Small intestine (tissue), 7 donors: ENCODE measurements around the gene RER1. TPM values are rescaled to one million over a fixed set of nuclear protein-coding genes. Genes with fewer than 3 reads are reported as not detected.

Experiments
- DNase-seq, 2 donors: peaks; one replicate each; pipeline versions ENCODE4 v3.0.0 to v3.0.0-alpha.2; 2013
- FAIRE-seq: peaks from 2 replicates; lab custom pipeline; 2012; peaks lifted over from hg19 to GRCh38; lab: Jason Lieb, UNC
- H3K27ac ChIP-seq, 3 donors: one replicate each; pipeline ENCODE4 v1.5.1; 2013; ENCODE audit warnings: low read length in 2 of 3, mild to moderate bottlenecking in 2 of 3, control low read depth in 1 of 3, inconsistent platforms in 1 of 3, low read depth in 1 of 3, moderate library complexity in 1 of 3
- H3K27me3 ChIP-seq, 3 donors: one replicate each; pipeline ENCODE4 v1.6.1; 2013; ENCODE audit warnings: low read length in 3 of 3, inconsistent platforms in 1 of 3; ENCODE audit not compliant: control insufficient read depth in 3 of 3, insufficient read depth in 3 of 3
- H3K36me3 ChIP-seq, 3 donors: one replicate each; pipeline ENCODE4 v1.6.1; 2013; ENCODE audit warnings: low read length in 3 of 3, inconsistent platforms in 1 of 3, low read depth in 1 of 3, mild to moderate bottlenecking in 1 of 3, moderate library complexity in 1 of 3; ENCODE audit not compliant: control insufficient read depth in 3 of 3, insufficient read depth in 2 of 3
- H3K4me1 ChIP-seq, 3 donors: one replicate each; pipeline ENCODE4 v1.6.1; 2013; ENCODE audit warnings: low read length in 2 of 3, inconsistent platforms in 1 of 3, low read depth in 1 of 3, mild to moderate bottlenecking in 1 of 3, moderate library complexity in 1 of 3; ENCODE audit not compliant: control insufficient read depth in 3 of 3, insufficient read depth in 2 of 3
- H3K4me3 ChIP-seq, 3 donors: one replicate each; pipeline ENCODE4 v1.5.1; 2013; ENCODE audit warnings: low read length in 3 of 3, control low read depth in 1 of 3, inconsistent platforms in 1 of 3, low read depth in 1 of 3, mild to moderate bottlenecking in 1 of 3, moderate library complexity in 1 of 3
- H3K9me3 ChIP-seq, 2 donors: one replicate each; pipeline ENCODE4 v1.6.1; 2013; ENCODE audit warnings: low read depth in 1 of 2, low read length in 1 of 2; ENCODE audit not compliant: control insufficient read depth in 2 of 2, insufficient read depth in 1 of 2
- WGBS, 3 donors: extraction: QIAGEN DNeasy Blood & Tissue Kit; methylation state at CpG; one replicate each; pipeline ENCODE4 v1.1.7; 2013; 5-methylcytosine and 5-hydroxymethylcytosine counted together
- polyA plus RNA-seq, 4 donors: library from polyadenylated mRNA; stranded (reverse) in 3 of 4; unstranded in 1 of 4; fragments of 200-250 nt in 3 of 4; fragments of 120-200 nt in 1 of 4; gene quantifications; one replicate each; pipeline versions ENCODE4 v1.2.1 to v1.2.3, GENCODE V29; 2013
- donor health status: healthy with polysubstance abuse.
- donor health status: control.
- donor health status: control.
- donor health status: Bipolar disorder and iron deficiency.
- donor health status: healthy.

RER1 gene
- polyA plus RNA-seq, 4 donors = 70.0 to 140 (median 88.7) TPM

GRCh38 chr1:2393471-2393877 is 1.8 kb downstream of the RER1 start:
- FAIRE-seq (no peak), DNase-seq (peak; percentile 69 to 90)
- Histone ChIP-seq H3K36me3 (peaks cover 2 to 63% (median 16%) of the 10 kb centered on the region in 3 donors), H3K9me3 (no peaks in the 10 kb centered on the region), H3K4me3 (peak overlapping the region in 1 of 3 donors; percentile 84), H3K27me3 (no peaks in the 10 kb centered on the region), H3K4me1 (peaks cover 3 to 26% (median 11%) of the 10 kb centered on the region in 3 donors), H3K27ac (peak overlapping the region; percentile 76 to 94 (median 83))
- WGBS, 3 donors = 17 to 61% (median 40%) methylated on average over 9 of the region's 9 CpGs

GRCh38 chr1:2394220-2394619 is 2.6 kb downstream of the RER1 start:
- H3K4me3 ChIP-seq = no peak overlapping the region
- WGBS, 3 donors = 77 to 90% (median 81%) methylated on average over 7 of the region's 7 CpGs
- DNase-seq (no peak), FAIRE-seq (no peak)
- no peak overlapping the region for H3K27ac ChIP-seq
- H3K36me3 ChIP-seq = peaks cover 6 to 70% (median 19%) of the 10 kb centered on the region in 3 donors
- H3K27me3 ChIP-seq = no peaks in the 10 kb centered on the region
- no peaks in the 10 kb centered on the region for H3K9me3 ChIP-seq
- H3K4me1 ChIP-seq = peaks cover 3 to 26% (median 11%) of the 10 kb centered on the region in 3 donors

- Histone ChIP-seq H3K27ac (no peak overlapping the region), H3K27me3 (no peaks in the 10 kb centered on the region), H3K4me3 (no peak overlapping the region), H3K9me3 (no peaks in the 10 kb centered on the region), H3K36me3 (peaks cover 6 to 70% (median 22%) of the 10 kb centered on the region in 3 donors), H3K4me1 (peaks cover 3 to 26% (median 11%) of the 10 kb centered on the region in 3 donors)
- 43 to 74% (median 45%) methylated on average over 11 of the region's 11 CpGs for WGBS, 3 donors
- DNase-seq (no peak), FAIRE-seq (no peak)
These were observed 3.1 kb downstream of the RER1 start for GRCh38 chr1:2394761-2395160.

- Histone ChIP-seq H3K27ac (no peak overlapping the region), H3K4me1 (peaks cover 3 to 26% (median 11%) of the 10 kb centered on the region in 3 donors), H3K27me3 (no peaks in the 10 kb centered on the region), H3K9me3 (no peaks in the 10 kb centered on the region), H3K4me3 (no peak overlapping the region), H3K36me3 (peaks cover 6 to 73% (median 24%) of the 10 kb centered on the region in 3 donors)
- WGBS, 3 donors = 69 to 88% (median 82%) methylated on average over 10 of the region's 10 CpGs
- FAIRE-seq = no peak
- peak in 1 of 2 donors; percentile 36 for DNase-seq
These were observed 3.6 kb downstream of the RER1 start for GRCh38 chr1:2395245-2395644.

GRCh38 chr1:2396059-2396458 is 4.4 kb downstream of the RER1 start:
- no peak overlapping the region for H3K4me3 ChIP-seq
- no peak overlapping the region for H3K27ac ChIP-seq
- no peaks in the 10 kb centered on the region for H3K9me3 ChIP-seq
- H3K4me1 ChIP-seq = peaks cover 3 to 24% (median 8%) of the 10 kb centered on the region in 3 donors
- peaks cover 6 to 80% (median 24%) of the 10 kb centered on the region in 3 donors for H3K36me3 ChIP-seq
- WGBS, 3 donors = 84 to 92% (median 90%) methylated on average over 17 of the region's 17 CpGs
- no peak for FAIRE-seq
- DNase-seq = no peak
- no peaks in the 10 kb centered on the region for H3K27me3 ChIP-seq

GRCh38 chr1:2396476-2396875 is 4.8 kb downstream of the RER1 start:
- Histone ChIP-seq H3K4me1 (peaks cover 3 to 24% (median 8%) of the 10 kb centered on the region in 3 donors), H3K27me3 (no peaks in the 10 kb centered on the region), H3K27ac (no peak overlapping the region), H3K4me3 (no peak overlapping the region), H3K36me3 (peaks cover 6 to 82% (median 24%) of the 10 kb centered on the region in 3 donors), H3K9me3 (no peaks in the 10 kb centered on the region)
- 91 to 95% (median 94%) methylated on average over 5 of the region's 5 CpGs for WGBS, 3 donors
- FAIRE-seq (no peak), DNase-seq (no peak)

- H3K27ac ChIP-seq = no peak overlapping the region
- 82 to 87% (median 83%) methylated on average over 19 of the region's 19 CpGs for WGBS, 3 donors
- peaks cover 8 to 89% (median 27%) of the 10 kb centered on the region in 3 donors for H3K36me3 ChIP-seq
- DNase-seq (no peak), FAIRE-seq (no peak)
- H3K9me3 ChIP-seq = no peaks in the 10 kb centered on the region
- no peaks in the 10 kb centered on the region for H3K27me3 ChIP-seq
- peaks cover 3 to 24% (median 8%) of the 10 kb centered on the region in 3 donors for H3K4me1 ChIP-seq
- H3K4me3 ChIP-seq = no peak overlapping the region
These were observed 5.5 kb downstream of the RER1 start for GRCh38 chr1:2397007-2397679.

- no peak for DNase-seq
- no peaks in the 10 kb centered on the region for H3K9me3 ChIP-seq
- H3K27ac ChIP-seq = no peak overlapping the region
- no peak overlapping the region for H3K4me3 ChIP-seq
- peaks cover 0 to 9% (median 0%) of the 10 kb centered on the region in 3 donors for H3K4me1 ChIP-seq
- WGBS, 3 donors = 85 to 94% (median 90%) methylated on average over 7 of the region's 7 CpGs
- FAIRE-seq = no peak
- peaks cover 20 to 93% (median 36%) of the 10 kb centered on the region in 3 donors for H3K36me3 ChIP-seq
- no peaks in the 10 kb centered on the region for H3K27me3 ChIP-seq
These were observed 7.2 kb downstream of the RER1 start for GRCh38 chr1:2398871-2399270.
